ENCODE data around the gene MRAS.

DNA sequence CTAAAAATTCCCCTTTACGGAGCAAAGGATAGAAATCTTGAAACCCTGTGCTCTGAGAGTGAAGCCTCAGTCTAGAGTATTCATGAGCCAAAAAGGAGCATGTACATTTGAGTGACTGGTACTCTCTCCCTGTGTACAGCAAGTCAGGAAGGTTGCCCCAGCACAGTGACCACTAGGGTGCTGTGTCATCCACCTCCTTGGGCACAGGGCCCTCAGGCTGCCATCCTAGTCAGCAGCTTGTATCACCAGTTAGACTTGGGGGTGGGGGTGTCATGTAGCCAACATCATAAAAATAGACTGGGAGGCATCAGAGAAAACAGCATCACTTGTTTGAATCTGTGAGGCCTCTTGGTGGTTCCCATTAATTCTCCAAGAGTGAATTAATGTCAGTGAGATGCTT, 30.7 kb upstream of the MRAS start:
- TF ChIP-seq, protein P1, sequence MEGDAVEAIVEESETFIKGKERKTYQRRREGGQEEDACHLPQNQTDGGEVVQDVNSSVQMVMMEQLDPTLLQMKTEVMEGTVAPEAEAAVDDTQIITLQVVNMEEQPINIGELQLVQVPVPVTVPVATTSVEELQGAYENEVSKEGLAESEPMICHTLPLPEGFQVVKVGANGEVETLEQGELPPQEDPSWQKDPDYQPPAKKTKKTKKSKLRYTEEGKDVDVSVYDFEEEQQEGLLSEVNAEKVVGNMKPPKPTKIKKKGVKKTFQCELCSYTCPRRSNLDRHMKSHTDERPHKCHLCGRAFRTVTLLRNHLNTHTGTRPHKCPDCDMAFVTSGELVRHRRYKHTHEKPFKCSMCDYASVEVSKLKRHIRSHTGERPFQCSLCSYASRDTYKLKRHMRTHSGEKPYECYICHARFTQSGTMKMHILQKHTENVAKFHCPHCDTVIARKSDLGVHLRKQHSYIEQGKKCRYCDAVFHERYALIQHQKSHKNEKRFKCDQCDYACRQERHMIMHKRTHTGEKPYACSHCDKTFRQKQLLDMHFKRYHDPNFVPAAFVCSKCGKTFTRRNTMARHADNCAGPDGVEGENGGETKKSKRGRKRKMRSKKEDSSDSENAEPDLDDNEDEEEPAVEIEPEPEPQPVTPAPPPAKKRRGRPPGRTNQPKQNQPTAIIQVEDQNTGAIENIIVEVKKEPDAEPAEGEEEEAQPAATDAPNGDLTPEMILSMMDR (IDR thresholded peaks at IDR 0.05), result no peak
- no peak for TF ChIP-seq POLR2A (IDR thresholded peaks at IDR 0.05)

Measured in testis (tissue), 2 donors.